ENCODE results near the gene RHEB. TPM values are rescaled to one million over a fixed set of nuclear protein-coding genes. Genes with fewer than 3 reads are reported as not detected.

RHEB gene
- total RNA-seq, 1 donor from 2014 or later = 95.2 TPM

Other genes starting within 250 kb of the RHEB start
- 56.4 TPM for gene NUB1, start 178.1 kb downstream of the RHEB start, total RNA-seq
- gene WDR86, start 109.9 kb downstream of the RHEB start, total RNA-seq = 4.3 TPM
- not detected for gene CRYGN, start 79.8 kb downstream of the RHEB start, total RNA-seq